GM19455 (cell line): ENCODE data around the gene OPHN1.
"Not testable (repeated sequence)": the region's sequence is repeated elsewhere in the genome, so short reads cannot be mapped to it uniquely, and the experiment has no call there.

Experiments used
- ATAC-seq: cut with Tn5 transposase; IDR thresholded peaks from one replicate; pipeline ENCODE4 v1.9.1; 2021; ENCODE audit not compliant: unreplicated experiment

OPHN1 gene

DNA sequence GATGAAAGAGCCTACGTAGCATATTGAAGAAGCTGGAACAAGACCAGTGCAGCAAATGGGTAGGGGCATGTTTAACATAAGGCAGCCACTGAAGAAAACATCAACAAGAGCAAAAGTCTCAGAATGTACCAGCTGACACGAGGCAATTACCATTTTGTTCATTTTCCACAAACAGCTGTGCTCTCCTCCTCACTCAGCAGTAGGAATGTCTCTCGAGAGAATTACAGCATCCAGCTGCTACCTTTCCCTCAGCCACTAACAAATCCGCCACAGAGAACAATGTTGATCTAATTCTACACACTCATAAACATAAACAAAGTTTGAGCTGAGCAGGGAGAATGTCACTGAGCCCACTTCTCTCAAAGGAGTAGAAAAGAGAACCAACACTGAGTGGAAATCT is 68.0 kb downstream of the OPHN1 start:
- ATAC-seq, result no peak

GRCh38 chrX:68363984-68364383 is 69.3 kb downstream of the OPHN1 start:
- no peak for ATAC-seq

GRCh38 chrX:68358679-68359078 is 74.6 kb downstream of the OPHN1 start:
- no peak for ATAC-seq

GRCh38 chrX:68355629-68355920 is 77.7 kb downstream of the OPHN1 start:
- ATAC-seq, result no peak

DNA sequence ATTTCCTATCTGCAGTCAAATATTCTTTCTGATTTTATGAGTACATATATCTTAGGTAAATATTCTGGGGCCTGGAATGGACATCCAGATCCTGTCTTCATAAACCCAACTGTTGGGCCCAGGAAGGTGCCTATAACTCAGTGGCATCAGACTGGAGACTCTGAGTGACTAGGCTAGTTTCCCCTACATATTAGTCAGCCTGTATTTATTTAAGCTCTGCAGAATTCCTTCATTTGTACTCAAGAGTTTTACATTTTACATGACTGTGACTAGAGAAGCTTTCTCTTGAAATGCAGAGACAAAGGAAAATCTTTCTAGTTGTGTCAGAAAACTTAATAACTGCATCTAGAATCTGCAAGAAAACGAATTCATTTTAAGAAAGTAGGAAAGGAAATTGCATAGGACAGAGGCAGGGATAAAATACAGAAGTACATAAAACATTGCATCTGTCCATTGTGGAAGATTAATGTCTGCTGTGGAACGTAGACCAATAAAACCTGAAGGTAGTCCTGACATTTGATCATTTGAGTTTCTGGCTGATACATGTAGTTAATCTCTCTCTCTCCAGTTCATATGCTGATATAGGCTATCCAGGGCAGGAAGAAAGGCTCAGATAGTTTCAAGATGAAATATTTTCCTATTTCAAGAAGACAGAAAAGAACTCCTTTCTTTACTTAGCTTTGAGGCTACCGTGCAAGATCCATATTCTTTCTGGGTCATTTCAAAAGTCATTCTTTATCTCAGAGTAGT is 78.2 kb downstream of the OPHN1 start:
- ATAC-seq, result no peak

DNA sequence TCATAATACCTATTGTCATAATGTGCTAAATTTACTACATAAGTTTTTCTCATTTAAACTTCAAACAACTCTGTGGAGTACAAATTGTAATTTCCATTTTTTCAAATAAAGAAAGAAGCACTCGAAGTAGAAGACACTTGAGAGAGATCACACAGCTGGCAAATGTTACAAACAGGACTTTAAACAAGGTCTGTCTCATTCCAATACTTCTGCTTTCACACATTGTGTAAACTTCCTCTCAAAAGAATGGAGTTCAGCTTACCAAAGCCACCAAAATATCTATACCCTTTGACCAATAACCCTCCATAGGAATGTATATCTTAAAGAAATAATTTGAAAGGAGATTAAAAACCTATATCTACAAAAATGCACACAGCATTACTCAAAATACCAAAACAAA is 88.3 kb downstream of the OPHN1 start:
- no peak for ATAC-seq

DNA sequence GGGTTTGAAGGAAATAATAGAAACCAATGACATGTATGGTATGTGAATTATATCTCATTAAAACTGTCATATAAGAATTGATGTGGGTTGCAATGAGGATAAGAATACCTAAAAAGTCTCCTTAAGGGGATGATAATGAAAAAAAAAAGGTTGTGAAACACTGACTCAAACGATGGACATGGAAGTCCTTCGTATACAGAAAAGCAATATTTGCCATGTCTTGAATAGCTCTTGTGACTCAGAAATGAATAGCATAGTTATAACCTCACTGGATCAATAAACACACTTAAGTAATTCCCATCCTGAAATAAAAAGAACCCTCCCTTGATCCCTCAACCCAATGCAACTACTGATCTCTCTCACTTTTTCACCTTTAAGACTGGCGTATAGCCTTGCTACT is 89.7 kb downstream of the OPHN1 start:
- ATAC-seq, result no peak

- ATAC-seq, result no peak
Observed at GRCh38 chrX:68332201-68332731, 101.0 kb downstream of the OPHN1 start.

- not testable (repeated sequence) for ATAC-seq
Observed at GRCh38 chrX:68326841-68327240, 106.5 kb downstream of the OPHN1 start.

DNA sequence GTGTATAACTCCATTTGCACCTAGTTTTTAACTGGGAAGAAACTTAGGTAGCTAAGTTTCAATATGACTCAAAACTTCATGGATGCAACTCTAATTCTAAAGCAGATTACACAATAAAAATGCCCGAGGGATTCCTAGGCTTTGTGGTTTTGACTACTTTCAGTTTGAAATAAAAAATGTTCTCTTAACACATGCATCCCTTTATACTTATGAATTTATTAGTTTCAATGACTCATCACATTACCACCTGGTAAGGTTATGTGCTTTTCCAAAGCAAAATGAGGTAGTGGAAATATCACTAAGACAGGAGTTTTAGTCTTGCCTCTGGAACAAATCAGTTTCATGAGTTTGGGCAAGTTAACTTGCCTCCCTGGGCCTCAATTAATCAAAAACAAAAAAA is 125.5 kb downstream of the OPHN1 start:
- ATAC-seq, result no peak

GRCh38 chrX:68304602-68305001 is 128.7 kb downstream of the OPHN1 start:
- ATAC-seq, result no peak

DNA sequence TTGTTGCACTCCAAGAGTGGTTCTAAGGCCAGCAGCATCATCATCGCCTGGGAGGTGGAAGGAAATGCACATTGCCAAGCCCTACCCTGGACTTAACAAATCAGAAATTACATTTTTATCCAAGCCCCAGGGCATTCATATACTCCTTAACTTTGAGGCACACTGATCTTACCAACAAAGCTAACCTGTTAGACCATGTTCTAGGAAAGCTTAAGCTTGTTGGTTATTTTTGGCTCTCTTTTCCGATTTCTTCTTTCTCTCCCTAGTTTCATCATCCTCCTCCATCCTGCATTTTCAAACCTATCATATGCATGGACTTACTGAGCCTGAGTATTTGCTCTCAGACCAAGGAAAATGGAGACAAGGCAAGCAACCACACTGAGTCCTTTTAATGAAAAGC is 133.4 kb downstream of the OPHN1 start:
- no peak for ATAC-seq

DNA sequence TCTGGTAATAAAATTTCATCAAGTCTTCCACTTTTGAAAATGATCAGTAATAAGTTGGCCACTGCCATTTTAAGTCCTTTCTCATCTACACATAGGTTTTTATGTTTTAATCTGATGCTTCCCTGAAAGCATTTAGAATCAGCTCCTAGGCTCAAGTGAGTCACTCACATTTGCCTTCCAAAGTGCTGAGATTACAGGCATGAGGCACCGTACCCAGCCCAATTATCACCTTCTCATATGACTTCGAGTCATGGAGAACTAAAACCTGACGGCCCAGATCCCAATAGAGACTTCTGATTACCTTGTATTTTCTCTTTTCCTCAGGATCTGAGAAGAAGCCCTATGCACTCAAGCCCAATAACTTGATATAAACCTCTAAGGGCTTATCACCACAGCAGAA is 140.8 kb downstream of the OPHN1 start:
- no peak for ATAC-seq

- no peak for ATAC-seq
Observed at GRCh38 chrX:68288127-68288526, 145.2 kb downstream of the OPHN1 start.

GRCh38 chrX:68287419-68287818 is 145.9 kb downstream of the OPHN1 start:
- ATAC-seq, result no peak

DNA sequence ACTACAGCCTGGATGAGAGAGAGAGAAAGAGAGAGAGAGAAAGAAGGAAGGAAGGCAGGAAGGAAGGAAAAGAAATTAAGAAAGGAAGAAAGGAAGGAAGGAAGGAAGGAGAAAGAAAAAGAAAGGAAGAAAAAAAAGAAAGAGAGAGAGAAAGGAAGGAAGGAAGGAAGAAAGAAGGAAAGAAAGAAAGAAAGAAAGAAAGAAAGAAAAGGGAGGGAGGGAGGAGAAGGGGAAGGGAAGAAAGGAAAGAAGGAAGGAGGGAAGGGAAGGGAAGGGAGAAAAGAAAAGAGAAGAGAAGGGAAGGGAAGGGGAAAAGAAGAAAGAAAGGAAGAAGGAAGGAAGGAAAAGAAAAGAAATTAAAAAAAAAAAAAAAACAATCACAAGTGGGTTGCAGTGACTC is 146.3 kb downstream of the OPHN1 start:
- ATAC-seq, result no peak

- no peak for ATAC-seq
Observed at GRCh38 chrX:68286076-68286475, 147.2 kb downstream of the OPHN1 start.

- ATAC-seq, result no peak
Observed at GRCh38 chrX:68284281-68284904, 148.9 kb downstream of the OPHN1 start.

DNA sequence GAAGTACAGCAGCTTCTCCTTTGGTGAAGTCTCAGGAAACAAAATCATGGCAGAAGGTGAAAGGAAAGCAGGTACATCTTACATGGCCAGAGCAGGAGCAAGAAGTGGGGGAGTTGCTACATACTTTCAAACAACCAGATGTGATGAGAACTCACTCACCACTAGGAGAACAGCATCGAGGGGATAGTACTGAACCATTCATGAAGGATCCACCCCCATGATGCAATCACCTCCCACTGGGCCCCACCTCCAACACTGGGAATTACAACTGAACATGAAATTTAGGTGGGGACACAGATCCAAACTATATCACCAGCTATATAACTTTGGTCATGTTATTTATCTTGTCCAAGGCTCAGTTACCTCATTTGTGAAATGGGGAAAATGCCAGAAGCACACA is 159.4 kb downstream of the OPHN1 start:
- ATAC-seq, result no peak

- not testable (repeated sequence) for ATAC-seq
Observed at GRCh38 chrX:68264793-68265192, 168.5 kb downstream of the OPHN1 start.

DNA sequence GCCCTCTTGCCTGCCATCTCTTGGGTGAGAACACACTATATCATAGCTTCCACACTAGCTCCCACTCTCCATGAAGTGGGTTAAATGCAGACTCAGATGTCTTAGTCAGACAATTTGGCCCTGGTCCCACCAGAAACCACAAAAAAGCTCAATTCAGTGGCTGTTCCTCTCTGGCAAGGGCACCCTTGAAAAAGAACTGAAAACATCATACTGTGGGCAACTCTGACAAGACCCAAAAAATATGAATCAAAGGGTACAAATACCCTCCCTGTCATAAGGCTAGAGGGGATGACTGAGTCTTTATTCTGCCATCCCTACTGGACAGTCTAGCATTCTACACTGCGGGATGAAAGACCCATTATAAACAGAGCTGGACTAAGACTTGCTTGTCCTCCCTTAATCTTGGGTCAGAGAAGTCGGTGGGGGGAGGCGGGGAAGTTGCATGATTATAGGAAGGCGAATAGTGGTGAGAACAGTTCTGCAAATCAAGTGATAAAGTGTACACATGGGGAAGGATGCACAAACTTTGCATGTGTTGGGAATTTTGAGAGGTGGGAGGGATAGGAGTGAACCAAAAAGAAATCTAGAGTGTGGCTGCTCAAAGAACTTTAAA is 172.1 kb downstream of the OPHN1 start:
- no peak for ATAC-seq

DNA sequence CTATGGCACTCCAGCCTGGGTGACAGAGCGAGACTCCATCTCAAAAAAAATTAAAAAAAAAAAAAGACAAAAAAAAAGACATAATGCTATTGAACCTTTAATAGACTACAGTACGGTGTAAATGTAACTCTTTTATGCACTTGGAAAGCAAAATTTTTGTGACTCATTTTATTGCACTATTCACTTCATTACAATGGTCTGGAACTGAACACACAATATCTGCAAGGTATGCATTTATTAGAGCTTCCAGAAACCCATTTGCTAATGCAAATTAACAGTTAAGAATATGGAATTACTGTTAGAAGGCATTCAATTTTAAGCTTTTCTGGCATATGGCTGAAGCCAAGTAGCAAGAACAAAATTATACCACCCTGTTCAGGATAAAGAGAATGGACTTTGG is 176.3 kb downstream of the OPHN1 start:
- no peak for ATAC-seq
